Chondrocyte (in vitro differentiated cells): ENCODE data around the gene SLC30A2. TPM values are rescaled to one million over a fixed set of nuclear protein-coding genes. Genes with fewer than 3 reads are reported as not detected.

Experiments used
- DNase-seq: peaks from one replicate; pipeline ENCODE4 v3.0.0; 2021; ENCODE audit warnings: mixed read lengths, low spot score
- H3K27ac Mint-ChIP-seq: one replicate; pipeline ENCODE4 v1.8.0; 2021; ENCODE audit warnings: mild to moderate bottlenecking, moderate library complexity, mixed read lengths; ENCODE audit not compliant: unreplicated experiment
- H3K27me3 Mint-ChIP-seq: 2 replicates; pipeline ENCODE4 v1.8.0; 2021; ENCODE audit warnings: low read depth, mixed read lengths
- H3K36me3 Mint-ChIP-seq: 2 replicates; pipeline ENCODE4 v1.8.0; 2021; ENCODE audit warnings: low read depth, mixed read lengths
- H3K4me1 Mint-ChIP-seq: 2 replicates; pipeline ENCODE4 v1.8.0; 2021; ENCODE audit warnings: low read depth, mild to moderate bottlenecking, mixed read lengths
- H3K4me3 Mint-ChIP-seq: one replicate; pipeline ENCODE4 v1.8.0; 2021; ENCODE audit warnings: mild to moderate bottlenecking, moderate library complexity, mixed read lengths; ENCODE audit not compliant: unreplicated experiment
- H3K9me3 Mint-ChIP-seq: 2 replicates; pipeline ENCODE4 v1.8.0; 2021; ENCODE audit warnings: low read depth, mixed read lengths
- CTCF ChIP-seq: fragments of 200-600 bp; sonication (generic); IDR thresholded peaks from 2 replicates; pipeline ENCODE4 v1.5.0; 2021; ENCODE audit warnings: antibody characterized with exemption, mild to moderate bottlenecking, moderate library complexity
- total RNA-seq: library from RNA; stranded (reverse); gene quantifications from 3 replicates; pipeline ENCODE4 v1.2.1, GENCODE V29; 2021

SLC30A2 gene
- total RNA-seq, 1 donor from 2014 or later = 0.12 TPM

GRCh38 chr1:26046246-26047095 lies 553 bp upstream of the SLC30A2 start:
- Mint-ChIP-seq H3K9me3 (no peaks in the 10 kb centered on the region), H3K27me3 (peaks cover 56% of the 10 kb centered on the region), H3K36me3 (no peaks in the 10 kb centered on the region), H3K4me1 (peaks cover 7% of the 10 kb centered on the region), H3K4me3 (peak overlapping the region; percentile 22), H3K27ac (no peak overlapping the region)
- no peak for TF ChIP-seq CTCF
- DNase-seq = no peak

GRCh38 chr1:26044971-26045721 lies 772 bp downstream of the SLC30A2 start:
- no peak for TF ChIP-seq CTCF
- peaks cover 7% of the 10 kb centered on the region for H3K4me1 Mint-ChIP-seq
- no peak for DNase-seq
- no peaks in the 10 kb centered on the region for H3K9me3 Mint-ChIP-seq
- H3K36me3 Mint-ChIP-seq = no peaks in the 10 kb centered on the region
- no peak overlapping the region for H3K27ac Mint-ChIP-seq
- H3K4me3 Mint-ChIP-seq = peak overlapping the region; percentile 50
- peaks cover 50% of the 10 kb centered on the region for H3K27me3 Mint-ChIP-seq

GRCh38 chr1:26044414-26044813 lies 1.5 kb downstream of the SLC30A2 start:
- H3K36me3 Mint-ChIP-seq = no peaks in the 10 kb centered on the region
- no peak overlapping the region for H3K27ac Mint-ChIP-seq
- TF ChIP-seq CTCF = no peak
- H3K4me3 Mint-ChIP-seq = no peak overlapping the region
- H3K9me3 Mint-ChIP-seq = no peaks in the 10 kb centered on the region
- peaks cover 44% of the 10 kb centered on the region for H3K27me3 Mint-ChIP-seq
- peaks cover 7% of the 10 kb centered on the region for H3K4me1 Mint-ChIP-seq
- no peak for DNase-seq

- peaks cover 7% of the 10 kb centered on the region for H3K4me1 Mint-ChIP-seq
- H3K27me3 Mint-ChIP-seq = peaks cover 38% of the 10 kb centered on the region
- H3K27ac Mint-ChIP-seq = no peak overlapping the region
- DNase-seq = no peak
- no peaks in the 10 kb centered on the region for H3K9me3 Mint-ChIP-seq
- no peak overlapping the region for H3K4me3 Mint-ChIP-seq
- TF ChIP-seq CTCF = no peak
- no peaks in the 10 kb centered on the region for H3K36me3 Mint-ChIP-seq
Observed at GRCh38 chr1:26043765-26044164, 2.2 kb downstream of the SLC30A2 start.

GRCh38 chr1:26041978-26042377 lies 3.9 kb downstream of the SLC30A2 start:
- H3K4me1 Mint-ChIP-seq = peaks cover 7% of the 10 kb centered on the region
- DNase-seq = no peak
- no peak for TF ChIP-seq CTCF
- H3K27me3 Mint-ChIP-seq = peaks cover 24% of the 10 kb centered on the region
- H3K4me3 Mint-ChIP-seq = no peak overlapping the region
- H3K9me3 Mint-ChIP-seq = no peaks in the 10 kb centered on the region
- H3K27ac Mint-ChIP-seq = no peak overlapping the region
- no peaks in the 10 kb centered on the region for H3K36me3 Mint-ChIP-seq
